BE2C (cell line): ENCODE data around the gene RASAL1.

ENCODE experiments used
- DNase-seq: peaks from one replicate; pipeline ENCODE4 v3.0.0-alpha.2; 2020
- H3K27me3 ChIP-seq: fragments of 250-450 bp; sonication (Bioruptor Pico); 2 replicates; pipeline ENCODE4 v1.5.1; 2020; ENCODE audit warnings: mild to moderate bottlenecking
- H3K36me3 ChIP-seq: fragments of 250-450 bp; sonication (Bioruptor Pico); 2 replicates; pipeline ENCODE4 v1.5.1; 2020; ENCODE audit warnings: mild to moderate bottlenecking
- H3K4me1 ChIP-seq: fragments of 250-450 bp; sonication (Bioruptor Pico); 2 replicates; pipeline ENCODE4 v1.5.1; 2020
- H3K4me3 ChIP-seq: 2 replicates; pipeline ENCODE4 v1.5.1; 2011; ENCODE audit warnings: low read depth, low read length
- H3K9me3 ChIP-seq: fragments of 250-450 bp; sonication (Bioruptor Pico); 2 replicates; pipeline ENCODE4 v1.5.1; 2020
- CTCF ChIP-seq: IDR thresholded peaks from 2 replicates; pipeline ENCODE4 v1.5.1; 2012; ENCODE audit warnings: mild to moderate bottlenecking, low read depth, low read length

RASAL1 gene

GRCh38 chr12:113052326-113052725 lies 83.2 kb downstream of the RASAL1 start:
- DNase-seq: no peak
- no peak for TF ChIP-seq CTCF
- H3K36me3 ChIP-seq: no peaks in the 10 kb centered on the region
- H3K9me3 ChIP-seq: no peaks in the 10 kb centered on the region
- peaks cover 15% of the 10 kb centered on the region for H3K27me3 ChIP-seq
- no peaks in the 10 kb centered on the region for H3K4me1 ChIP-seq
- no peak overlapping the region for H3K4me3 ChIP-seq

GRCh38 chr12:113051759-113052158 lies 83.8 kb downstream of the RASAL1 start:
- TF ChIP-seq CTCF: no peak
- no peak for DNase-seq
- Histone ChIP-seq H3K27me3 (peaks cover 13% of the 10 kb centered on the region), H3K36me3 (no peaks in the 10 kb centered on the region), H3K4me3 (no peak overlapping the region), H3K9me3 (no peaks in the 10 kb centered on the region), H3K4me1 (no peaks in the 10 kb centered on the region)

GRCh38 chr12:113050795-113051194 lies 84.8 kb downstream of the RASAL1 start:
- Histone ChIP-seq H3K4me1 (no peaks in the 10 kb centered on the region), H3K36me3 (no peaks in the 10 kb centered on the region), H3K27me3 (peaks cover 5% of the 10 kb centered on the region), H3K9me3 (no peaks in the 10 kb centered on the region), H3K4me3 (no peak overlapping the region)
- no peak for TF ChIP-seq CTCF
- DNase-seq: no peak

GRCh38 chr12:113049976-113050742 lies 85.4 kb downstream of the RASAL1 start:
- Histone ChIP-seq H3K4me1 (no peaks in the 10 kb centered on the region), H3K27me3 (peaks cover under 1% of the 10 kb centered on the region; the same call in 1 of the 2 replicates), H3K4me3 (no peak overlapping the region), H3K9me3 (no peaks in the 10 kb centered on the region), H3K36me3 (no peaks in the 10 kb centered on the region)
- TF ChIP-seq CTCF: peak; percentile 66
- peak; percentile 61 for DNase-seq
